HG02938 (cell line): Measurements from ENCODE around the gene MIP.
"Not testable (repeated sequence)": the region's sequence is repeated elsewhere in the genome, so short reads cannot be mapped to it uniquely, and the experiment has no call there.

Source experiments
- ATAC-seq: cut with Tn5 transposase; IDR thresholded peaks from one replicate; pipeline ENCODE4 v1.9.1; 2021; ENCODE audit warnings: mild to moderate bottlenecking, moderate library complexity; ENCODE audit not compliant: unreplicated experiment

MIP gene

DNA sequence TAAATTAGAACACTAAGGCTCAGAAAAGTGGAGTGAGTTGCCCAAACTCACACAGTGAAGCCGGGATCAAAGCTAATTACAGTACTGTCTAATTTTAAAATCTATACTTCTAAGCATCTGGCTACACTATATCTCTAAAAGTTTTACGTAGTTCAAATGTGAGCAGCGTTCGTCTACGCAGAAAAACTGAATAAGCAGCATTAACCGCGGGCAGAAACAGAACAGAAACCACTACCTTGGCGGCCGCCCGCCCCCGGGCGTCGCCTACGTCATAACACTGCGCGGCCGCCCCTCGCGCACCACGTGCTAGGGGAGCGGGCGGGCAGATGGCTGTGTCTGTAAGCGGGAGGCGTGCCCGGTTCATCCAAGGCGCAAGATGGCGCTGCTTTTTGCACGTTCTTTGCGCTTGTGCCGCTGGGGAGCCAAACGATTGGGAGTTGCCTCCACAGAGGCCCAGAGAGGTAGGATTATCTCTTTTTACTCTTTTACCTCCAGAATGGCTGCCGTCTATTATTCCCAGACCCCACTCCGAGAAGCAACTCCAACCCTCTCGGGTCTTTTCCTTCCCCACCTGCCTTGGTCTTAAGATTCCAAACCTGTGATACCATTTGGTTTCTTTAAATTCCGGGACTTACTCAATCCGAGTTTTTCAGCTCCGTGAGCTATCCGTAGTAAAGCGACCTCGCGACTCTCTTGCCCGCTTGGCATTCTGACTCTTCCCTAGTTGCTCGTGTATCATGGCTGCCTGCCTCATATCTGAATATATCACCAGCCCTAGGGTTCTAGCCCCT lies 14.0 kb upstream of the MIP start, which contains the start of gene SPRYD4:
TSS of gene SPRYD4 (plus strand) at position 363 of the 791 bp plus-strand sequence. CDS start at position 377, 14 bp downstream.
- ATAC-seq = peak; percentile 82

DNA sequence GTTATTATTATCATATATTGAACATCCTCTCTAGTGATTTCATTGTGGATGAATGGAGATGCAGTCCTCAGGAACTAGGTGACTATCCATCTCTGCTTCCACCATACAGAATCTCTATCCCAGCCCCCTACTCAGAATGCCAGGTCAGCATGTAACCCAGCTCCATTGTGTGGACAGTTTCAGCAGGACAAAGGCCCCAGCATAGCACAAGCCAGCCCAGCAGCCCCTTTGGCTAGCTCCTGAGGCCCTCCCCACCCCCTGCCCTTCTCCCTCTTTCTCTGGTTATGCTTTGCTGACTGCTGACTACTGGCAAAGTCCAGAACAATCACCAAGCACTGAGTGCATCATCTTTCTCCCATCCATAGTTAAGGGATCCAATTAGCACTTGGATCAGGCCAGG lies 8.1 kb upstream of the MIP start:
- no peak for ATAC-seq

DNA sequence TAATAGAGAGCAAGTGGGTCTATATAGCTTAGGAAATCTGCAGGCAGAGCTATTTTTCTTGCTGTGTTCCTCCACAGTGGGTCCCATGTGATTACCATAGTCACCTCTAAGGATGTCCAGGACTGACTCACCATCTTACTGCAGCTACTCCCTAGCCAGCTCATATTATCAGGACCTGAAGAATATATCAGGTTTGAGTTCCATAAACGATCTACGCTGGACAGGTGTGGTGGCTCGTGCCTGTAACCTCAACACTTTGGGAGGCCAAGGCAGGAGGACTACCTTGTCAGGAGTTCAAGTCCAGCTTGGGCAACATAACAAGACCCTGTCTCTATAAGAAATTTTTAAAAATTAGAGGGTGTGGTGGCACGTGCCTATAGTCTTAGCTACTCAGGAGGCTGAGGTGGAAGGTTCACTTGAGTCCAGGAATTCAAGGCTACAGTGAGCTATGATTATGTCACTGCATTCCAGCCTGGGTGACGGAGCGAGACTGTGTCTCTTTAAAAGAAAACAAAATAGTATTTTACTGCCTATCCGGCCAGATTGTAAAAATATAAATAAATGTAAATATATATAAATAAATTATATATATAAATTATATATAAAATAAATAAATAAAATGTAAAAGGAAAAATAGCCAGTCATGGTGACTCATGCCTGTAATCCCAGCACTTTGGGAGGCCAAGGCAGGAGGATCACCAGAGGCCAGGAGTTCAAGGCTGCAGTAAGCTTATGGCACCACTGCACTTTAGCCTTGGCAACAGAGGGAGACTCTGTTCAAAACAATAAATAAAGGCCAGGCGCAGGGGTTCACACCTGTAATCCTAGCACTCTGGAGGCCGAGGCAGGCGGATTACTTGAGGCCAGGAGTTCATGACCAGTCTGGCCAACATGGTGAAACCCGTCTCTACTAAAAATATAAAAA lies 7.0 kb upstream of the MIP start:
- ATAC-seq = no peak

DNA sequence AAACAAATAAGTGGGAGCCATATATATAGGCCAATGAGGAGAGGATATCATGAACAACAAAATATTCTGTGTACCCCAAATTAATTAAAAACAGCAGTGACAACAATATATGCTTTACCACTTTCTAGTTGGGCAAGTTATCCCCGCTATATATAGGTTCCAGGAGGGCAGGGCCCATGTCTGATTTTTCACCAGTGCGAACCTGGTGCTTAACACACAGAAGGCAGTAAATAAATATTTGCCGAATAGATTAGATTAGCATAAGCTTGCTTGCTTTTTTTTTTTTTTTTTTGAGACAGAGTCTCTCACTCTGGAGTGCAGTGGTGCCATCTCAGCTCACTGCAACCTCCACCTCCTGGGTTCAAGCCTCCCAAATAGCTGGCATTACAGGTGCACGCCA lies 3.4 kb upstream of the MIP start:
- no peak for ATAC-seq

DNA sequence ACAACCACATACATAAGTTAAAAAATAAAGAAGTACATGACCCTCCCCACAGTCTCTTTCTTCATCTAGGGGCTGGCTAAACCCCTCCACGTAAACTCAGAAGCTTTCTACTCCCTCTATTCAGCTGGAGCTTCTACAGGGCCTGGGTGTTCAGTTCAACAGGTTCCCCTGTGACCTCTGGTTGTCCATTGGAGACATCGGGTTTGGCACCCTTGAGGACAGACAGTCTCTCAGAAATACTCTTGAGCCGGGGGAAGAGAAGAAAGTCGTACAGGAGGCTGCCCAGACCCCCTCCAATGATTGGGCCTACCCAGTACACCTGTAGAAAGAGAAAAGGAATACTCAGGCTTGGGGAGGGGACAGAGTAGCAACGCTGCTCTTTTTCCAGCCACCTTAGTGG lies 3.3 kb downstream of the MIP start:
- ATAC-seq = no peak

DNA sequence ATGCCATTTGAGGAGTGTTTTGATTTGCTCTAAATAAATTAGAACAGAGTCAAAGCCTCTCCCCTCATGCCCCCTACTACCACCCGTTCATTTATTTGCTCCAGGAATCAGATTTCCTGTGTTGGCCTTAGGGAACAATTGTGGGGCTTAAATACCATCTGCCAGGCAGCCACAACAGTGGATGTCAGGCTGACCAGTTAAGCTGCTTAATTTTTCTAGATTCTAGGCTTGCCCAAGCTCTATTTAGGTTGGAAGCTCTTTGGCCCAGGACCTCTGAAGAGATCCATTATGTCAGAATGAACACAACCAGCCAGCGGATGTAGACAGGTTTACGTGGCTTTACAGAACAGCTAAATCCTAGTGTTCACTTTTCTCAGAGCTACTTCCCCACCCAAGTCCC lies 4.2 kb downstream of the MIP start:
- ATAC-seq = no peak

DNA sequence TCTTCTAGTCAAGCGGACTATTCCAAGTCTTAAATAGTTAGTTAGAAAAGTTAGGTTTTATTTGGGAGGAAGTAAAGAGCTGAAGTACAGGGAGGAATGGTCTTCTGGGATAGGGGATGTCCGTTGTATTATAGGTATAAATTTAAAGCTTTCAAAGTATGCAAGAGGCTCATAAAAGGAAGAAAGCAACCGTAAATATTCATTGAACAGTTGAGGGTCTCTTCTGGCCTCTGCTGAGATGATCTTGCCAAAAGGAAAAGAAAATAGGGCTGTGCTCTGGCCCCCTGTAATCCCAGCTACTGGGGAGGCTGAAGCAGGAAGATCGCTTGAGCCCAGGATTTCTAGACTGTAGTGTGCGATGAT lies 4.9 kb downstream of the MIP start:
- ATAC-seq = no peak

DNA sequence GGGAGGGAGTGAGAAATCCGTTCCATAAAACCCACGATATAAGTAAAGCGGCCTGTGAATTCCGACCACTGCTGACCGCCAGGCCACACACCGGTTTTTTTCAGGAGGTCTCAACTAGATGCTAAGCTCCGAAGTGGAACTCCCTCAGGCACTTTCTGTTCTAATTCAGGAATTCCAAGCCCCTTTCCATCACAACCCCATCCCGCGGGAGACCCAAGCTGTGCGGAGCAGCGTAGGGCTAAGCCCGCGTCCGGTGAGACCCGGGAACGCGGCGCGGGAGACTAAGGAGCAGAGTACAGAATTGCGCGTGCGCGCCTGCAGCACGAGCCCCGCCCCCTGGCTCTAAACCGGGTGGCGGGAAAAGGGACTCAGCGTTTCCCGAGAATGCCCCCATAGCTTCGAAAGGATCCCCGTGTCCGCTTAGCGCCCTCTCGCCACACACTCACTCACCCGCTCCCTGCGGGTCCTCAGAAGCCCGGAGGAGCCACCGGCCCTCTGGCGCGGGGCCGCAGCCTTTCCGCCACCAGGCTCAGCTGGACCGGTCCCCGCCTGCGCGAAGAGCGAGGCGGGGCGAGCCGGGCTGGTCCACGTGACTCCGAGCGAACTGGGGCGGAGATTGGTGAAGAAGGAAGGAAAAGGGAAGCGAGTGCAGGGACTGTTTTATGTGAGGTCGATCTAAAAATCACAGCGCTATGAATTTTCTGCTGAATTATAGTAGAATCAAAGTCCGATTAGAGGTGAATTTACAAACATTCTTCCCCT lies 5.4 kb downstream of the MIP start, which contains the start of gene TIMELESS:
TSS of gene TIMELESS (minus strand) at position 567 of the 762 bp plus-strand sequence. CDS start 15,256 bp downstream, outside the sequence.
- ATAC-seq = peak; percentile 91

DNA sequence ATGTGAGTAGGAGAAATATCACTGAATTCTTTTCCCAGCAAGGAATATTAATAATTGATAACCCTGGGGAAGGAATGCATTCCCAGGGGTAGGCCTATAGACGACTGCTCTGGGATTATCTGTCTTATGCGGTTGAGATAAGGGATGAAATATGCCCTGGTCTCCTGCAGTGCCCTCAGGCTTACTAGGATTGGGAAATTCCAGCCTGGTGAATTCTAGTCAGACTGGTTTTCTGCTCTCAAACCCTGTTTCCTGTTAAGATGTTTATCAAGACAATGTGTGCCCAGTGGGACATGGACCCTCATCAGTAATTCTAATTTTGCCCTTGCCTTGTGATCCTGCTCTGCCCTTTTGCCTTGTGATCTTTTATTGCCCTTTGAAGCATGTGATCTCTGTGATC lies 11.2 kb downstream of the MIP start:
- ATAC-seq = not testable (repeated sequence)

DNA sequence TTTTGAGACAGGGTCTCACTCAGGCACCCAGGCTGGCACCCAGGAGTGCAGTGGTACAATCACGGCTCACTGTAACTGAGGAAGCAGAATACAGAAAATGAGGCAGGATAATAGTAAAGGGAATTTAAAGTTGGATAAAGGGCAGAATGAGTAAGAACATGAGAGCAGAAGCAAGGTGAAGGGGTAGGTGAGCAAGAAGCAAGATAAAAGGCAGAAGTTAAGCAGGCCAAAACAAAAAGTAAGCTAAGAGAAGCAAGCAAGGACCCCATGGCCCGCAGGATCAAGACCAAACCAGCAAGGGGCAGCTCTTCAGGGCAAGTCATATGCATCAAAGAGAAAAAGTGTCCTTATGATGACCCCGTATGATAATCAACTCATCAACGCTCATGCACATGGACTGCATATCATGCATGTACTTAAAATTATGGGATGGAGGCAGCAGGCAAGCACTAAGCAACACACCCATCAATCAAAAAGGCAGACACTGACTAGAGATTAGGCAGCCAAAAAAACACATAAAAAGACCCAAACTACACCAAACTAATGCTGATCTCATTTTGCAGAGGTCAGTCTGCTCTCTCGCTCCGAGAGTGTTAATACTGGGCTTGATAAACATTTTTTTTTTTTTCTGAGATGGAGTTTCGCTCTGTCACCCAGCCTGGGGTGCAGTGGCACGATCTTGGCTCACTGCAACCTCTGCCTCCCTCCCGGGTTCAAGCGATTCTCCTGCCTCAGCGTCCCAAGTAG lies 16.9 kb downstream of the MIP start:
- no peak for ATAC-seq

DNA sequence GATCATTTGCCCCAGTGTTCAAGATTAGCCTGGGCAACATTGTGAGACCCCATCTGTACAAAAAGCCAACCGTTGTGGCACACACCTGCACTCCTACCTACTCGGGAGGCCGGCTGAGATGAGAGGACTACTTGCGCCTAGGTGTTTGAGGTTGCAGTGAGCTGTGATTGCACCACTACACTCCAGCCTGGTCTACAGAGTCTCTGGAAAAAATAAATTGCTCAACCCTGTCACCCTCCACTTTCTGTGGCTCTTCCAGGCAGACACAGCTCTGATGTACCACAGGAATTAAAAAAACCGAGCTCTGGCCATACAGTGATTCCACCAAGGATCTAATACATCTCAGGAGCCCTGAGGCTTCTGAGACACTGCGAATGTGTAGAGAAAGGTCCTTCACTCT lies 19.6 kb downstream of the MIP start:
- ATAC-seq = no peak

DNA sequence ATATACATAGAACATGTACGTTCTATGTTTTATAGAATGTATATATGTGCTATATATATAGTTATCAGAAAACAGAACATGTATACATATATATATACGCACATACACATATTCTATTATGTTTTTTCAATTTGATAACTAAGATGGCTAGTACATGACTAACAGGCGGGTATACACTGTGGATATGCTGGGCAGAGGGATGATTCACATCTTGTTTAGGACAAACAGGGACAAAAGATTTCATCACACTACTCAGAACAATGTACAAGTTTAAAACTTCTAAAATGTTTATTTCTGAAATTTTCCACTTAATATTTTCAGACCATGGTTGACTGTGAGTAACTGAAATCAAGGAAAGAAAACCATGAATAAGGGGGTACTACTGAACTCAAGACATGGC lies 22.6 kb downstream of the MIP start:
- ATAC-seq = no peak

DNA sequence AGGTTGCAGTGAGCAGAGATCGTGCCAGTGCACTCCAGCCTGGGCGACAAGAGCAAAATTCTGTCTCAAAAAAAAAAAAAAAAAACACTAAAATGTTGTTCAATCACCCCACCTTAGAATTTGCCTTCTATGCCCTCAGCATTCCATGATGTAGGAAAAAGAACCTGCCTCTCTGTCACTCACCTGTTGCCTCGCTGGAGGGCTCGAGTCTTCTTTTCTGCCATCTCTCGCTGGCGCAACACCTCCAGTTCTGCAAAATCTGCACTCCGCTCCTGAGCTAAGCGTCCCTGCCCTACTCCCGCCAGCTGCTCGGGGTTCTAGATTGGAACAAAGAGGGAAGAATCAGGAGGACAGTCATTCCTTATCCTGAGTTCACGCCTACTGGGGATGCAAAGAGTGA lies 23.2 kb downstream of the MIP start:
- no peak for ATAC-seq

DNA sequence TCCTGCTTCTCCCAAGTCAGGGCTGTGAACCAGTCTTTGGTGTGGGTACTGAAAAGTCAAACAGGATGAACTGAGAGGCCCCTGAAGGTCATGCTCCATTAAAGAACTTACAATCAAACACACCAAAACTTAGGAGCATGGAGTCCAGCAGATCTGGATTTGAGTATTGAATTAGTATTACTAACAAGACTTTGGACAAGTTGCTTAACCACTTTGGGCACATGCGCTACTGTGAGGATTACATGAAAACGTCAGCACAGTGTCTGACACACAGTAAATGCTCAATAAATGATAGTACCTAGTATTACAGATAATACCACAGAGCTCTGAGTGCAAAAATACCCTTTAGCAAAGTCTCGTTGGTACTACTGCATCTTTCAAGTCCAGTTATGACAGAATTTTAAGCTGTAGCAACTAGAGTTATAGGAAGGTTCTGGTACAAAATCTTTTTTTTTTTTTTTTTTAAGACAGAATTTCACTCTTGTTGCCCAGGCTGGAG lies 28.5 kb downstream of the MIP start:
- ATAC-seq = no peak

DNA sequence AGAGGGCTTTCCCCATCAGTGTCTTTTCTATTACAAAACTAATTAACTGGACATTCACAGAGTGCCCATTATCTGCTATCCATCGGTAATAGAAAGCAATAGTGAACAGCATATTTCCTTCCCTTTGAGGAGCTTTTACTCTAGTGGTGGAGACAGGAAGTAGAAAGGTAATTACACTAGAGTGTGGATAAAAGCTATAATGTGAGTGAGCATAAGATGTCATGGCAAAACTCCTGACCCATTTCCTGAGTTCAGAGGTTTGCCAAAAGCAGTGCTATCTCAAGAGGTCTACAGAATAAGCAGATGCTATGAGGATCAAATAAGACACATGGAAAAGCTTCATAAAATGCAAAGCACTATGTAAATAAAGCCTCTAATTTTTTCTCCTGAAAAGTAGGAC lies 29.3 kb downstream of the MIP start:
- no peak for ATAC-seq

DNA sequence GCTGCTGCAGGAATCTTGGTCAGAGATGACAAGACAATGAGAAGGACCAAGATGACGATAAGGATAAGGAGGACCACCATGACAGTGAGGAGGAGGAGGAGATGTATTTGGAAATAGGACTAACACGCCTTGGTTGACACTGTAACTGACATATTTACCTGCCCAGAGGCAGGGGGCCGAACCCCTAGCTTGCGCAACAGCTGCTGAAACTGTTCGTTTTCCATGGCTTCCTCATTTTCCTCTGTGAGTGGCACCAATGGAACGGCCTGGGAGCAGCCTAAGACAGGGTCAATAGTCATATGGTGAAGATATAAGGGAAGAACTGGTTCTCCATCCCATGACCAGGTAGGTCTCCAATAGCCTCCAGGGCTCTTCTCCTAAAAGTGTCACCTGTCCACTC lies 34.0 kb downstream of the MIP start:
- no peak for ATAC-seq

DNA sequence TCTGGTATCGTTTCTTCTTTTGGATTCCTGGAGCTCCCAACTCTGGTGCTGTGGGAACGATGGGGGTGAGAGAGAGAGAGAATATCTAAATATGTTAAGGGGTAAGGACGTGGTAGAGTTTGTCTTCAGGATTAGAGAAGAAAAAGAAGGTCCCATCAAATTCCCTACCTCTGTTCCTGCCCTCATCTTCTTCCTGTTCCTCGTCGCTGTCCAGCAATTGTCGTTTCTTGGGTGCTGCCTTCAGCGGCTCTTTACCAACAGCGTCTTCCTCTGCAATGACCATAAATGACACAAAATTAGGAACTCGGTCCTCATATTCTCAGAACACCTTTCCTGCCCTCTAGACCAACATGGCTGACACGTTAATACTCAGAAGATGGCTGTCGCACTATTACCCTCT lies 36.7 kb downstream of the MIP start:
- no peak for ATAC-seq

DNA sequence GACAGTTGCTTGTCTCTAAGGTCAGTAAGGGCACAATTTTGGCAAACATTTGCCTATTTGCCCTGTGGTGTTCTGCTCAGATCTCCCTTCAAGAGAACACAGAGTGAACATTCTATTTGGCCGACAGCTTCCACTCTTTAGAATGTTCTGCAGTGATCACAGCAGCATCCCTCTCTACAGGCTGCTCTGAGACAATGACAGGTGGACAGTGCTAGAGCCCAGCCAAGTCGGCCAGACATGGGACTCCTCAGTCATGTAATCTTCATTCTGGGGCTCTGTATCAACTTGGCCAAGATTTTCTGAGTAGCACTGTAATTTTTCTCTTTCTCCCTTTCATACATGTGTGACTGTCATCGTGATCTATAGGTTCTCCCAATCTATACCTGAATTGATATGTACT lies 40.1 kb downstream of the MIP start:
- ATAC-seq = no peak

DNA sequence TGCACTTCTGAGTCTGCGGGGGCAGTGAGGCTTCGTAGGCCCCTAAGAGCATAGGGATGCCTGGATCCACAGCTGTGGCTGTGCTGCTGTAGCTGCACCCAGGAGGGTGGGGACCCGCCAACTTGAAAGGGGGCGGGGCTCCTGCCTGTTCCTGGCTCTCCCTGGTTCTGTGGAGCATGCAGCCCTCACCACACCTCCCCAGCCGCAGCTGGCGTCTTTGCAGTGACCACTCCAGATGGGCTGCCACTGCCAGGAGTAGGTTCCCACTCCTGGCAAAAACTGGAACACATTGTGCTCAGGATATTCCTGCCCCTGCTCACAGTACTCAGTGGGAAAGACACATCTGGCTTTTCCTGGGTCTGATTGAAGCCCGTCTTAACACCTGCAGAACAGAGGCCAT lies 41.1 kb downstream of the MIP start:
- ATAC-seq = no peak
